IgD-negative memory B cell (primary cell): ENCODE results near the gene AHNAK2. TPM values are rescaled to one million over a fixed set of nuclear protein-coding genes. Genes with fewer than 3 reads are reported as not detected.

Experiments
- H3K27ac Mint-ChIP-seq, 3 donors: one replicate each; pipeline ENCODE4 v1.8.0; 2020 to 2022; ENCODE audit warnings: mild to moderate bottlenecking in 3 of 3, mixed read lengths in 3 of 3, moderate library complexity in 1 of 3
- H3K27me3 Mint-ChIP-seq: one replicate; pipeline ENCODE4 v1.8.0; 2021; ENCODE audit warnings: mixed read lengths
- H3K36me3 Mint-ChIP-seq: one replicate; pipeline ENCODE4 v1.8.0; 2020; ENCODE audit warnings: mild to moderate bottlenecking, mixed read lengths
- H3K4me1 Mint-ChIP-seq, 3 donors: one replicate each; pipeline ENCODE4 v1.8.0; 2020 to 2022; ENCODE audit warnings: mixed read lengths in 3 of 3, mild to moderate bottlenecking in 1 of 3
- H3K4me3 Mint-ChIP-seq, 4 donors: one replicate each; pipeline ENCODE4 v1.8.0; 2020 to 2022; ENCODE audit warnings: mild to moderate bottlenecking in 4 of 4, mixed read lengths in 4 of 4, moderate library complexity in 3 of 4
- H3K9me3 Mint-ChIP-seq, 3 donors: one replicate each; pipeline ENCODE4 v1.8.0; 2020 to 2021; ENCODE audit warnings: mixed read lengths in 3 of 3, mild to moderate bottlenecking in 1 of 3
- polyA plus RNA-seq: library from polyadenylated mRNA; unstranded; fragments of 300-500 nt; fragmentation: Illumina TruSeq; gene quantifications from one replicate; pipeline ENCODE4 v1.2.3, GENCODE V29; 2021

AHNAK2 gene
- polyA plus RNA-seq, 1 donor from 2014 or later = 0.68 TPM

- no peaks in the 10 kb centered on the region for H3K27me3 Mint-ChIP-seq
- no peak overlapping the region for H3K4me3 Mint-ChIP-seq
- H3K27ac Mint-ChIP-seq = no peak overlapping the region
- H3K4me1 Mint-ChIP-seq = peaks cover 0 to 3% (median 0%) of the 10 kb centered on the region in 3 donors
- no peaks in the 10 kb centered on the region for H3K9me3 Mint-ChIP-seq
- H3K36me3 Mint-ChIP-seq = peaks cover 2% of the 10 kb centered on the region
Observed at GRCh38 chr14:104999361-104999760, 21.2 kb upstream of the AHNAK2 start.

GRCh38 chr14:104998801-104999200, 20.6 kb upstream of the AHNAK2 start:
- Mint-ChIP-seq H3K4me1 (peaks cover 0 to 3% (median 0%) of the 10 kb centered on the region in 3 donors), H3K9me3 (no peaks in the 10 kb centered on the region), H3K27ac (no peak overlapping the region), H3K36me3 (peaks cover 2% of the 10 kb centered on the region), H3K4me3 (no peak overlapping the region), H3K27me3 (no peaks in the 10 kb centered on the region)

GRCh38 chr14:104996483-104996882, 18.3 kb upstream of the AHNAK2 start:
- H3K4me1 Mint-ChIP-seq = peaks cover 0 to 3% (median 0%) of the 10 kb centered on the region in 3 donors
- no peak overlapping the region for H3K4me3 Mint-ChIP-seq
- H3K27me3 Mint-ChIP-seq = no peaks in the 10 kb centered on the region
- peak overlapping the region in 1 of 3 donors; percentile 67 for H3K27ac Mint-ChIP-seq
- H3K9me3 Mint-ChIP-seq = no peaks in the 10 kb centered on the region
- H3K36me3 Mint-ChIP-seq = peaks cover 2% of the 10 kb centered on the region

GRCh38 chr14:104996032-104996431, 17.9 kb upstream of the AHNAK2 start:
- no peak overlapping the region for H3K4me3 Mint-ChIP-seq
- H3K27me3 Mint-ChIP-seq = no peaks in the 10 kb centered on the region
- peaks cover 2% of the 10 kb centered on the region for H3K36me3 Mint-ChIP-seq
- H3K4me1 Mint-ChIP-seq = peaks cover 0 to 3% (median 0%) of the 10 kb centered on the region in 3 donors
- H3K27ac Mint-ChIP-seq = no peak overlapping the region
- no peaks in the 10 kb centered on the region for H3K9me3 Mint-ChIP-seq

GRCh38 chr14:104994978-104995377, 16.8 kb upstream of the AHNAK2 start:
- Mint-ChIP-seq H3K27me3 (no peaks in the 10 kb centered on the region), H3K27ac (no peak overlapping the region), H3K4me1 (peaks cover 0 to 3% (median 0%) of the 10 kb centered on the region in 3 donors), H3K9me3 (no peaks in the 10 kb centered on the region), H3K4me3 (no peak overlapping the region), H3K36me3 (peaks cover 2% of the 10 kb centered on the region)

GRCh38 chr14:104993808-104994591, 15.8 kb upstream of the AHNAK2 start:
- Mint-ChIP-seq H3K4me1 (peaks cover 0 to 2% (median 0%) of the 10 kb centered on the region in 3 donors), H3K9me3 (no peaks in the 10 kb centered on the region), H3K27me3 (no peaks in the 10 kb centered on the region), H3K4me3 (peak overlapping the region in 1 of 4 donors; percentile 31), H3K36me3 (peaks cover 2% of the 10 kb centered on the region), H3K27ac (no peak overlapping the region)

- Mint-ChIP-seq H3K27me3 (no peaks in the 10 kb centered on the region), H3K4me1 (peaks cover 0 to 2% (median 0%) of the 10 kb centered on the region in 3 donors), H3K36me3 (peaks cover 2% of the 10 kb centered on the region), H3K4me3 (no peak overlapping the region), H3K9me3 (no peaks in the 10 kb centered on the region), H3K27ac (no peak overlapping the region)
Observed at GRCh38 chr14:104993306-104993705, 15.1 kb upstream of the AHNAK2 start.

- Mint-ChIP-seq H3K27ac (no peak overlapping the region), H3K4me3 (no peak overlapping the region), H3K4me1 (peaks cover 0 to 1% (median 0%) of the 10 kb centered on the region in 3 donors)
Observed at GRCh38 chr14:104992501-104992900, 14.3 kb upstream of the AHNAK2 start.

GRCh38 chr14:104991896-104992230, 13.7 kb upstream of the AHNAK2 start:
- H3K4me3 Mint-ChIP-seq = peak overlapping the region in 1 of 4 donors; percentile 9
- H3K4me1 Mint-ChIP-seq = peaks cover 0 to 4% (median 2%) of the 10 kb centered on the region in 3 donors
- peak overlapping the region in 1 of 3 donors; percentile 79 for H3K27ac Mint-ChIP-seq
- no peaks in the 10 kb centered on the region for H3K36me3 Mint-ChIP-seq
- H3K27me3 Mint-ChIP-seq = peaks cover 3% of the 10 kb centered on the region
- H3K9me3 Mint-ChIP-seq = no peaks in the 10 kb centered on the region

More at GRCh38 chr14:104992501-104992900, 14.3 kb upstream of the AHNAK2 start:
- no peaks in the 10 kb centered on the region for H3K27me3 Mint-ChIP-seq
- no peaks in the 10 kb centered on the region for H3K9me3 Mint-ChIP-seq
- no peaks in the 10 kb centered on the region for H3K36me3 Mint-ChIP-seq

- Mint-ChIP-seq H3K27ac (peak overlapping the region in 1 of 3 donors; percentile 42), H3K9me3 (no peaks in the 10 kb centered on the region), H3K36me3 (no peaks in the 10 kb centered on the region), H3K4me1 (peaks cover 0 to 4% (median 2%) of the 10 kb centered on the region in 3 donors), H3K27me3 (peaks cover 3% of the 10 kb centered on the region), H3K4me3 (no peak overlapping the region)
Observed at GRCh38 chr14:104989951-104990303, 11.8 kb upstream of the AHNAK2 start.

- no peak overlapping the region for H3K27ac Mint-ChIP-seq
- H3K27me3 Mint-ChIP-seq = peaks cover 3% of the 10 kb centered on the region
- H3K36me3 Mint-ChIP-seq = no peaks in the 10 kb centered on the region
- no peak overlapping the region for H3K4me3 Mint-ChIP-seq
- H3K9me3 Mint-ChIP-seq = no peaks in the 10 kb centered on the region
- H3K4me1 Mint-ChIP-seq = peaks cover 0 to 4% (median 3%) of the 10 kb centered on the region in 3 donors
Observed at GRCh38 chr14:104989236-104989950, 11.2 kb upstream of the AHNAK2 start.

GRCh38 chr14:104986487-104987164, 8.5 kb upstream of the AHNAK2 start:
- Mint-ChIP-seq H3K9me3 (no peaks in the 10 kb centered on the region), H3K4me3 (peak overlapping the region; percentile 72 to 89 (median 82)), H3K4me1 (peaks cover 0 to 4% (median 4%) of the 10 kb centered on the region in 3 donors), H3K36me3 (no peaks in the 10 kb centered on the region), H3K27me3 (peaks cover 3% of the 10 kb centered on the region), H3K27ac (peak overlapping the region; percentile 31 to 86 (median 60))

GRCh38 chr14:104985675-104986486, 7.7 kb upstream of the AHNAK2 start, which contains the start of gene CLBA1:
CLBA1 (plus strand) TSS chr14:104985788; CDS start chr14:104986432, 644 bp downstream.
- H3K36me3 Mint-ChIP-seq = no peaks in the 10 kb centered on the region

More at GRCh38 chr14:104985675-104986486, 7.7 kb upstream of the AHNAK2 start, which contains the start of gene CLBA1:
- peak within 1 kb of the TSS; percentile 81 to 86 (median 84) for H3K27ac Mint-ChIP-seq
- peaks cover 3% of the 10 kb centered on the region for H3K27me3 Mint-ChIP-seq
- H3K4me1 Mint-ChIP-seq = peaks cover 0 to 4% (median 4%) of the 10 kb centered on the region in 3 donors
- H3K4me3 Mint-ChIP-seq = peak within 1 kb of the TSS; percentile 73 to 93 (median 84)
- H3K9me3 Mint-ChIP-seq = no peaks in the 10 kb centered on the region
